Esophagus muscularis mucosa (tissue), 4 donors: ENCODE data around the gene CHAT. TPM values are rescaled to one million over a fixed set of nuclear protein-coding genes. Genes with fewer than 3 reads are reported as not detected.

ENCODE experiments used
- DNase-seq: peaks from one replicate; pipeline ENCODE4 v3.0.0-alpha.2; 2017; ENCODE audit errors: extremely low spot score
- H3K27ac ChIP-seq, 4 donors: fragments of 200-600 bp; sonication (generic); replicated peaks in 1 of 4; 1 replicate in 3 of 4; 2 replicates in 1 of 4; pipeline ENCODE4 v1.5.1; 2016 to 2019; ENCODE audit warnings: mild to moderate bottlenecking in 1 of 4
- H3K27me3 ChIP-seq, 4 donors: fragments of 200-600 bp; sonication (generic); one replicate each; pipeline versions ENCODE4 v1.5.1 to v1.6.0; 2016 to 2019
- H3K36me3 ChIP-seq, 4 donors: fragments of 200-600 bp; sonication (generic); one replicate each; pipeline ENCODE4 v1.5.1; 2016 to 2019
- H3K4me1 ChIP-seq, 4 donors: fragments of 200-600 bp; sonication (generic); one replicate each; pipeline ENCODE4 v1.5.1; 2016 to 2019
- H3K4me3 ChIP-seq, 4 donors: fragments of 200-600 bp; sonication (generic); 1 replicate in 2 of 4; 2 replicates in 2 of 4; pipeline ENCODE4 v1.5.1; 2016 to 2019; ENCODE audit warnings: mild to moderate bottlenecking in 4 of 4, moderate library complexity in 1 of 4
- H3K9me3 ChIP-seq, 4 donors: fragments of 200-600 bp; sonication (generic); 1 replicate in 3 of 4; 2 replicates in 1 of 4; pipeline ENCODE4 v1.5.1; 2016 to 2019
- EP300 ChIP-seq: sonication (generic); formaldehyde crosslinking; IDR thresholded peaks from one replicate; pipeline ENCODE4 v1.6.1; 2017; ENCODE audit warnings: antibody characterized with exemption
- POLR2A ChIP-seq: fragments of 450-650 bp; IDR thresholded peaks from one replicate; pipeline ENCODE4 v1.6.1; 2017; ENCODE audit warnings: antibody characterized with exemption, moderate library complexity, mild to moderate bottlenecking, low read depth
- POLR2AphosphoS5 ChIP-seq, 2 donors: sonication (generic); formaldehyde crosslinking; IDR thresholded peaks; one replicate each; pipeline ENCODE4 v1.6.1; 2017; ENCODE audit warnings: antibody characterized with exemption in 2 of 2
- WGBS: methylation state at CpG from one replicate; pipeline ENCODE4 v1.1.5; 2018; 5-methylcytosine and 5-hydroxymethylcytosine counted together
- intact Hi-C: fragments of 100-400 bp; cut with DNase I; formaldehyde crosslinking; loops from one replicate; pipeline ENCODE4 v1.15.1; 2023
- total RNA-seq, 4 donors: library from RNA; depleted of rRNA; stranded (reverse); fragments of >200 nt; gene quantifications; one replicate each; pipeline versions ENCODE4 v1.1.0 to v1.2.1, GENCODE V29; 2016
- TF ChIP-seq, protein P1 (sequence below), 3 experiments: fragments of 200-600 bp in 2 of 3; fragments of 450-650 bp in 1 of 3; sonication (generic) in 2 of 3; IDR thresholded peaks; one replicate each; pipeline ENCODE4 v1.5.1; 2017 to 2019; ENCODE audit warnings: antibody characterized with exemption in 3 of 3, mild to moderate bottlenecking in 2 of 3, moderate library complexity in 1 of 3

The CHAT gene
- total RNA-seq, 4 donors from 2014 or later: 0.17 TPM; not detected in 3

DNA sequence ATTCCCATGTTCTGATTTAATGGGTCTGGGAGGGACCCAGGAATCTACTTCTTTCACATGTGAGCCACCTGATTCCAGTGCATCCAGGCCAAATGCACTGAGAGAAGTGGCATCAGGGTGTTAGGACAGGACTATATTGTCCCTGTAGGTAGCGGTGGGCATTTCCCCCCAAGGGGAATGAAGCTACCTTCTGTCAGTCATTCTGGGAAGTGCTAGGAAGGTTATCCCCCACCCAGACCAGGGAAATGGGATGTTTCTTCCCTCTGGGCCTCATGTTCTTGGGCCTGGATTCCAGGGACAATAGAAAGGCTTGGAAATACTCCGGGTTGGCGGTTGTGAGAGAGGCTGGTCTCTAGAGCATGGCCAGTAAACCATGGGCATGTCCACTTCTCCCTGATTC, 86.4 kb downstream of the CHAT start:
- Histone ChIP-seq H3K27ac (no peak overlapping the region), H3K36me3 (no peaks in the 10 kb centered on the region), H3K4me1 (no peaks in the 10 kb centered on the region), H3K9me3 (no peaks in the 10 kb centered on the region), H3K27me3 (peaks cover 0 to 3% (median 0%) of the 10 kb centered on the region in 4 donors), H3K4me3 (no peak overlapping the region)
- intact Hi-C loops: no loop called here
- TF ChIP-seq, protein P1, sequence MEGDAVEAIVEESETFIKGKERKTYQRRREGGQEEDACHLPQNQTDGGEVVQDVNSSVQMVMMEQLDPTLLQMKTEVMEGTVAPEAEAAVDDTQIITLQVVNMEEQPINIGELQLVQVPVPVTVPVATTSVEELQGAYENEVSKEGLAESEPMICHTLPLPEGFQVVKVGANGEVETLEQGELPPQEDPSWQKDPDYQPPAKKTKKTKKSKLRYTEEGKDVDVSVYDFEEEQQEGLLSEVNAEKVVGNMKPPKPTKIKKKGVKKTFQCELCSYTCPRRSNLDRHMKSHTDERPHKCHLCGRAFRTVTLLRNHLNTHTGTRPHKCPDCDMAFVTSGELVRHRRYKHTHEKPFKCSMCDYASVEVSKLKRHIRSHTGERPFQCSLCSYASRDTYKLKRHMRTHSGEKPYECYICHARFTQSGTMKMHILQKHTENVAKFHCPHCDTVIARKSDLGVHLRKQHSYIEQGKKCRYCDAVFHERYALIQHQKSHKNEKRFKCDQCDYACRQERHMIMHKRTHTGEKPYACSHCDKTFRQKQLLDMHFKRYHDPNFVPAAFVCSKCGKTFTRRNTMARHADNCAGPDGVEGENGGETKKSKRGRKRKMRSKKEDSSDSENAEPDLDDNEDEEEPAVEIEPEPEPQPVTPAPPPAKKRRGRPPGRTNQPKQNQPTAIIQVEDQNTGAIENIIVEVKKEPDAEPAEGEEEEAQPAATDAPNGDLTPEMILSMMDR (IDR thresholded peaks at IDR 0.05): no peak
- TF ChIP-seq POLR2A: no peak
- no peak for TF ChIP-seq POLR2AphosphoS5 (IDR thresholded peaks at IDR 0.05)
- TF ChIP-seq EP300: no peak
- peak; percentile 66 for DNase-seq
- WGBS: 89% methylated on average over 3 of the region's 3 CpGs

DNA sequence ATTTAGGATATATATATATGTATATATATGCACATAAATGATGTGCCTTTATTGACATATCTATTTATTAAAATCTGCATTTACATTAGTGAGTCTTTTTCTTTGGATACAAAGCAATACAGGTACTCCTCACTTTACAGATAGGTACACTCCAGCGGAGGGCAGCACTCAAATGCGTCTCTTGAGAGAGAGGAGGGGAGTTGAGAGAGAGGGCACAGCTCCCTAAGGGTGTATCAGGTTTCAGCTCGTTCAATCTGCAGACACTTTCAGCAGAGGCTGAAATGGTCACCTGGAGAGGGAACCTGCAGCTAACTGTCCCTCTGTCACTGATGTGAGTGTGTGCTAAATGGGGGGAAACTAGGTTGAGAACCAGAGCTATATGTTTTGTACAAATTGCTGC, 87.2 kb downstream of the CHAT start:
- Histone ChIP-seq H3K9me3 (no peaks in the 10 kb centered on the region), H3K36me3 (no peaks in the 10 kb centered on the region), H3K4me1 (no peaks in the 10 kb centered on the region), H3K27me3 (peaks cover 0 to 3% (median 0%) of the 10 kb centered on the region in 4 donors), H3K27ac (no peak overlapping the region), H3K4me3 (no peak overlapping the region)
- intact Hi-C loops: no loop called here
- no peak for DNase-seq
- WGBS: 10% methylated on average over 3 of the region's 3 CpGs
- TF ChIP-seq EP300 (no peak), POLR2A (no peak)
- TF ChIP-seq, protein P1 (IDR thresholded peaks at IDR 0.05): no peak

DNA sequence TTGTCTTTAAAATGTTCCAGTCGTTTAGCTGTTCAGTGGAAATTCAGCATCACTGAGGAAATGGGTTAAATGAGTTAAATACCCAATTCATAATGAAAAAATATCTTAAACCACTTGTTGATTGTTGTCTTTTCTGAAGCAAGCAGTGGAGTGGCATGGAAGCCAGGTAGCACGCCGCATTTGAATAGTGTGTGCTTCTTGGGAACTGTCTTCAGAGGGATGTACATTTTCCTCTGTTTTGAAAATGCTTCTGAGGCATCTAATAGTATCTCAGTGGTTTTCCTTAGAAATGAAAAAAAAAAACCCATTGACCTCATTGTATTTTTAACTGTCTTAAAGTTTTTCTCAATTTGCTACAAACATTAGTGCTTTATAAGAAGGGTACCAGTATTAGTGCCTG, 93.7 kb downstream of the CHAT start:
- Histone ChIP-seq H3K36me3 (no peaks in the 10 kb centered on the region), H3K4me1 (no peaks in the 10 kb centered on the region), H3K4me3 (no peak overlapping the region), H3K27me3 (peaks cover 0 to 19% (median 0%) of the 10 kb centered on the region in 4 donors), H3K27ac (no peak overlapping the region), H3K9me3 (no peaks in the 10 kb centered on the region)
- no peak for DNase-seq
- no peak for TF ChIP-seq POLR2A
- TF ChIP-seq, protein P1 (IDR thresholded peaks at IDR 0.05): no peak
- no peak for TF ChIP-seq POLR2AphosphoS5 (IDR thresholded peaks at IDR 0.05)
- TF ChIP-seq EP300: no peak
- 78% methylated on average over 3 of the region's 3 CpGs for WGBS
- intact Hi-C loops: no loop called here

DNA sequence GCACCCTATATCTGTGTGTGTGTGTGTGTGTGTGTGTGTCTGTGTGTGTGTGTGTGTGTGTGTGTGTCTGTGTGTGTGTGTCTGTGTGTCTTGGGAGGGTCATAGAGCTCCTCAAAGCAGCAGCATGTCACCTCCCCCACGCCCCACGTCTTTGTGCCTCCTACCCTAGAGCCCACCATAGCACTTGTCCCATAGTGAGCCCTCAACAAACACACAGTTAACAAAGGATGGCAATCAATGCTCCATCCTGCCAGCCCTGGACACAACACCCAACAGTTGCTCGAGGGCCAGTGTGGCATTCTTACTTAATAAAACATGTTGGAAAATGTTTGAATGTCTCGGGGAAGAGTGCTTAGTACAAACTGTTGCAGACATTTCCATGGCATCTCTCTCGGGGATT, 96.1 kb downstream of the CHAT start:
- Histone ChIP-seq H3K36me3 (no peaks in the 10 kb centered on the region), H3K9me3 (peaks cover 0 to 7% (median 0%) of the 10 kb centered on the region in 4 donors), H3K4me3 (no peak overlapping the region), H3K27me3 (peaks cover 0 to 19% (median 0%) of the 10 kb centered on the region in 4 donors), H3K27ac (no peak overlapping the region), H3K4me1 (no peaks in the 10 kb centered on the region)
- WGBS: 81% methylated on average over 5 of the region's 5 CpGs
- DNase-seq: peak; percentile 74
- intact Hi-C loops: no loop called here
- TF ChIP-seq, protein P1 (IDR thresholded peaks at IDR 0.05): no peak
- TF ChIP-seq POLR2A (no peak), POLR2AphosphoS5 (IDR thresholded peaks at IDR 0.05) (no peak), EP300 (no peak)

DNA sequence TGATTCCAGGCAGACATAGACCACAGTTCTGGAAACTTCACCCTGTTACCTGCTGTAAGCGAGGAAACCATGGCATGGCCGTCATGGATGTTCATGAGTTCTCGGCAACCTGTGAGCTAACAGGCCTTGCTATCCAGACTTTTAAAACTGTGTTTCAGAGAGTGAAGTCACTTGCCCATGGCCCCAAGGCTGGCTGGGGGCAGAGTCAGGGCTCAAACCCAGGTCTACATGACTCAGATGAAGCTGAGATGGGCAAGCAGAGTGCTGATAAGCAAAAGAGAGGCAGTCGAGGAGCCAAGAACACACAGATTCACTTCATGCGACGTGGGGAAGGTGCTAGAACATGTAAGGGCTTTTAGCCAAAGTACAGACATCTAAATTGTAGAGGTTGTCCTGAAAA, 97.1 kb downstream of the CHAT start:
- intact Hi-C loops: no loop called here
- peak; percentile 70 for DNase-seq
- no peak overlapping the region for H3K27ac ChIP-seq
- H3K36me3 ChIP-seq: no peaks in the 10 kb centered on the region
- no peaks in the 10 kb centered on the region for H3K4me1 ChIP-seq
- WGBS: 78% methylated on average over 6 of the region's 6 CpGs
- peaks cover 0 to 19% (median 0%) of the 10 kb centered on the region in 4 donors for H3K27me3 ChIP-seq
- H3K4me3 ChIP-seq: no peak overlapping the region
- TF ChIP-seq, protein P1 (IDR thresholded peaks at IDR 0.05): no peak
- TF ChIP-seq POLR2A (no peak), POLR2AphosphoS5 (IDR thresholded peaks at IDR 0.05) (no peak), EP300 (no peak)
- peaks cover 0 to 7% (median 3%) of the 10 kb centered on the region in 4 donors for H3K9me3 ChIP-seq
